Testis (tissue), 2 donors: ENCODE measurements around the gene TMEM8B.

ENCODE experiments used
- CTCF ChIP-seq, 3 experiments: fragments of 450-650 bp in 2 of 3; fragments of 200-600 bp in 1 of 3; sonication (generic) in 1 of 3; IDR thresholded peaks; one replicate each; pipeline ENCODE4 v1.5.1; 2016 to 2019; ENCODE audit warnings: antibody characterized with exemption in 3 of 3, mild to moderate bottlenecking in 2 of 3, moderate library complexity in 1 of 3
- POLR2A ChIP-seq: fragments of 450-650 bp; IDR thresholded peaks from one replicate; pipeline ENCODE4 v1.6.1; 2017; ENCODE audit warnings: antibody characterized with exemption, mild to moderate bottlenecking, moderate library complexity

GRCh38 chr9:35858458-35858857 lies 29.4 kb downstream of the TMEM8B start:
- TF ChIP-seq CTCF (IDR thresholded peaks at IDR 0.05) (no peak), POLR2A (no peak)
